HAP-1 (cell line): ENCODE data around the gene STARD5.

Experiments used
- DNase-seq, 2 experiments: peaks; one replicate each; pipeline ENCODE4 v3.0.0-alpha.2; 2016 to 2020; ENCODE audit warnings: low spot score in 2 of 2
- H3K27me3 ChIP-seq: fragments of 250-450 bp; sonication (Bioruptor Pico); 2 replicates; pipeline ENCODE4 v1.5.1; 2020; ENCODE audit warnings: low read depth, mild to moderate bottlenecking, moderate library complexity
- H3K36me3 ChIP-seq: fragments of 250-450 bp; sonication (Bioruptor Pico); replicated peaks from 2 replicates; pipeline ENCODE4 v1.5.1; 2020; ENCODE audit warnings: mild to moderate bottlenecking
- H3K4me1 ChIP-seq: fragments of 250-450 bp; sonication (Bioruptor Pico); 2 replicates; pipeline ENCODE4 v1.5.1; 2020; ENCODE audit warnings: mild to moderate bottlenecking
- H3K4me3 ChIP-seq: fragments of 250-450 bp; sonication (Bioruptor Pico); 2 replicates; pipeline ENCODE4 v1.5.1; 2020; ENCODE audit warnings: mild to moderate bottlenecking, moderate library complexity
- H3K9me3 ChIP-seq: fragments of 250-450 bp; sonication (Bioruptor Pico); 2 replicates; pipeline ENCODE4 v1.5.1; 2020; ENCODE audit warnings: mild to moderate bottlenecking, moderate library complexity
- in situ Hi-C: fragments of 300-500 bp; cut with MboI; formaldehyde crosslinking; loops from 3 replicates; pipeline ENCODE4 v1.14.3; 2020; ENCODE audit warnings: low sequenced_read_pairs, inconsistent platforms, mixed read lengths

STARD5 gene

DNA sequence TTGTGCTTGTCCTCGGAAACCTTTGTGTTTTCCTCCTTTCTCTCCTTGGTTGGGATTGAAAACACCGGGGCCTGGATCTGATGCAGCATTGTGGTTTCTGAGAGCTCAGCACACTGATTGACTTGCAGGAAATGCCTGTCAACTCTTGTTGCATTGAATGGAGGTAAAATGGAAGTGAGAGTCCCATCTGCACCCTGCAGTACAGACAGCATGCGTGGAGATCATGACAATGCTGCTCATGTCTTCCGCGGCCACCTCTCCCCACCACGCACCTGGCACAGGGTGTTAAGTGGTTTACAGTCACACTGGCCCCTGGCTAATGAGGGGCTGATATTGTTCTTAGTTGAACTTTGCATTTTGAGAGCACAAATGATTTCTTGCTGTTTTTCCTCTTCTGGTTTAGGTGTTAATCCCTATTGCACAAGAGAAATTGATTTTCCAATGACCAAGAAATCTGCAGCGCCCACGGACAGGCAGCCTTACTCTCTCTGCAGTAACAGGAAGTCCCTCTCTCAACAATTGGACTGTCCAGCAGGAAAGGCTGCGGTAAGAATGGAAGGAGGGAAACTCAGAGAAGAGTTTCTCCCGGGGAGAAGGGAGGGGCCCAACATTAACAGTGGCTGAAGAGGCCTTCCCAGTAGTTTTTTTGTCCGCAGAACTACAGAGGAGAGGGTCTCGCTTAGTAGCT, 58.5 kb downstream of the STARD5 start:
- H3K9me3 ChIP-seq = no peaks in the 10 kb centered on the region
- no peak for DNase-seq
- no peak overlapping the region for H3K4me3 ChIP-seq
- peaks cover 9% of the 10 kb centered on the region for H3K4me1 ChIP-seq
- H3K36me3 ChIP-seq = no peaks in the 10 kb centered on the region
- peaks cover 60% of the 10 kb centered on the region for H3K27me3 ChIP-seq
- in situ Hi-C loops = loop anchor here (5.0 kb wide), 4 partner anchors 108 to 808 kb away; no protein-coding TSS in a partner anchor

- H3K4me1 ChIP-seq = peaks cover 8% of the 10 kb centered on the region
- peaks cover 58% of the 10 kb centered on the region for H3K27me3 ChIP-seq
- H3K36me3 ChIP-seq = no peaks in the 10 kb centered on the region
- no peak overlapping the region for H3K4me3 ChIP-seq
- DNase-seq = no peak
- H3K9me3 ChIP-seq = no peaks in the 10 kb centered on the region
- in situ Hi-C loops = no loop called here
Observed at GRCh38 chr15:81264072-81264857, 59.7 kb downstream of the STARD5 start.

DNA sequence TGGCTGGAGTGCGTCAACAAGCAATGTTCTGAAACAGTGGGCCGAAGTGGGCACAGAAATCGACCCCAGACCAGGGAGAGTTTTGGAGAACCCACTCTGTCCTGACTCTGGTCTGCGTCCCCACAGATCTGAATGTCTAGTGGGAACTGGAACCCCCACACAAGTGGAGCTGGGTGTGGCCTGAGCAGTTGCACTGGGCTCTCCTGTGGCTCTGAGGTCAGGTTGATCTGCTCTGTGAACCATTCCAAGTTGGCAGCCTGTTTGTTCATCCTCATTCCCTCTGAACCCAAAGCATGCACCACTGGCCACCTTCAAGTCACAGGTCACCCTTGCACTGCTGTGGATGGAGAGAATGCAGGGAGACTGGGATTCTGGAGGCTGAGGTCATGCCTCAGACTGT, 60.5 kb downstream of the STARD5 start:
- Histone ChIP-seq H3K36me3 (no peaks in the 10 kb centered on the region), H3K9me3 (no peaks in the 10 kb centered on the region), H3K4me1 (peaks cover 8% of the 10 kb centered on the region), H3K4me3 (no peak overlapping the region), H3K27me3 (peaks cover 55% of the 10 kb centered on the region)
- in situ Hi-C loops = no loop called here
- no peak for DNase-seq

GRCh38 chr15:81261172-81261811, 62.6 kb downstream of the STARD5 start:
- H3K4me1 ChIP-seq = peaks cover 8% of the 10 kb centered on the region
- in situ Hi-C loops = no loop called here
- H3K4me3 ChIP-seq = no peak overlapping the region
- H3K27me3 ChIP-seq = peaks cover 57% of the 10 kb centered on the region
- no peak for DNase-seq
- no peaks in the 10 kb centered on the region for H3K9me3 ChIP-seq
- H3K36me3 ChIP-seq = no peaks in the 10 kb centered on the region

DNA sequence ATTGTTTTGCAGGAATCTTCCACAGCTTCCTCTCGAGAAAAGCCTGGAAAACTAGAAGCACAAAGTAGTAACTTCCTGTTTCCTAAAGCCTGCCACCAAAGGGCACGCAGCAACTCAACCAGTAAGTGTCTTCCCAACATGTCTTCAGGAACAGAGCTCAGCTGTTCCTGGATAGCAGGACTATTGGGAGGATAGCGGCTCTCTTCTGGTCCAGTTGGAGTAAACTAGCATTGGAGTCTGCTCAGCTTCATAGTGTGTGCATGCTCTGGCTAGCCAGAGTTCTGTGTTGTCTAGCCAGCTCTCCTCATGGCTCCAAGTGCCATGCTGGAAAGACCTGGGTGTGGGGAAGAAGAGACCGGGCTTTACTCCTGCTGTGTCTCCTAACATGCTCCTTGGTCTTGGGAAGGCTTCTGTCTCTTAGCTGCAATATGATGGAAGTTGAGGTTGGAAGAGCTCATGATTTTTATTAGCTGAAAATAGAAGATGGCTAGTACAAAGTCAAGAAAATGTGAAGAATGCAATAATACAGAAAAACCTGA, 64.1 kb downstream of the STARD5 start:
- no peak for DNase-seq
- Histone ChIP-seq H3K4me1 (no peaks in the 10 kb centered on the region), H3K36me3 (no peaks in the 10 kb centered on the region), H3K27me3 (peaks cover 52% of the 10 kb centered on the region), H3K4me3 (no peak overlapping the region), H3K9me3 (no peaks in the 10 kb centered on the region)
- in situ Hi-C loops = no loop called here
